ENCODE results near the gene VIPR1.

Gene VIPR1

DNA sequence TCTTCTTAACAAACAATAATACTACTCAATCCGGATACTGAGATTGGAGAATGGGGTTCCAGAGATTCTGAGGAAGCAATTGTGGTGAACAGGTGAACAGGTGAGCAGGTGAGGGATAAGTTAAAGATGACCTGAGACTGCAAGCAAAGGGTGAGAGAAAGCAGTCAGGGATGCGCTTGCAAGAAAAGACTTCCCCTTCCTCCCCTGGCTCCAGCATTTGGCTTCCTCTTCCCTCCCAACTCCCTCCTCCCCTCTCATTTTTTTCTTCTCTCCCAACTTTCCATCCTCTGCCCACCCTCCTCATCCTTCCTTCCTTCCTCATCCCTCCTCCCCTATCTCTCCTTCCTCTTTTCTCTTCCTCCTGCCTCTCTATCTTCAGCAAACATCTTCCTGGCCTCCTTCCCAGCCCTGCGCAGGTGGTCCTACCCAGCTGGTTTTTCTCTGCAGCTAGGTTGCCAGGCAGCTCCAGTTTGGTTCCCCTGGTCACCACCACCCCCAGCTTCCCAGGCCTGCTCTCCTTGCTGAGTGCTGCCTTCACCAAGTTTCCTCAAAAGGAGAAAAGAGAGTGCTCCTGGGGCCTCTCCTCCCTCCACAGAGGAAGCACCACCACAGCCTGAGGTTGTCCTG lies 10.4 kb upstream of the VIPR1 start:
- H4K20me1 ChIP-seq, result no peaks in the 10 kb centered on the region
- H3K9me3 ChIP-seq (replicated peaks in 1 of 11), result peaks cover 0 to 3% (median 0%) of the 10 kb centered on the region in 11 experiments; a peak in 3 of 22 replicates
- peak overlapping the region; percentile 74 to 92 (median 80) for H3K4me2 ChIP-seq
- no peaks in the 10 kb centered on the region for H3K27me3 ChIP-seq
- no peaks in the 10 kb centered on the region for H3K36me3 ChIP-seq
- TF ChIP-seq Cebpa-rat (IDR thresholded peaks at IDR 0.05), result no peak
- H3K9ac ChIP-seq, result peak overlapping the region in 4 of 11 experiments; percentile 23 to 57 (median 50); a peak in 7 of 22 replicates
- peak overlapping the region in 9 of 11 experiments; percentile 41 to 82 (median 60); a peak in 18 of 22 replicates for H3K27ac ChIP-seq
- H3K4me1 ChIP-seq, result peaks cover 52 to 68% (median 58%) of the 10 kb centered on the region in 10 experiments
- peak overlapping the region in 1 of 10 experiments; percentile 14; a peak in 2 of 20 replicates for H3K4me3 ChIP-seq

GRCh38 chr3:42492508-42493080 lies 9.8 kb upstream of the VIPR1 start:
- H4K20me1 ChIP-seq, result no peaks in the 10 kb centered on the region
- H3K36me3 ChIP-seq, result no peaks in the 10 kb centered on the region
- H3K9ac ChIP-seq, result peak overlapping the region in 4 of 11 experiments; percentile 23 to 57 (median 50); a peak in 7 of 22 replicates
- peaks cover 55 to 66% (median 61%) of the 10 kb centered on the region in 10 experiments for H3K4me1 ChIP-seq
- no peaks in the 10 kb centered on the region for H3K27me3 ChIP-seq
- H3K27ac ChIP-seq, result peak overlapping the region in 10 of 11 experiments; percentile 29 to 82 (median 58); a peak in 20 of 22 replicates
- peaks cover 0 to 3% (median 0%) of the 10 kb centered on the region in 11 experiments; a peak in 2 of 22 replicates for H3K9me3 ChIP-seq (replicated peaks in 1 of 11)
- H3K4me2 ChIP-seq, result peak overlapping the region; percentile 74 to 92 (median 80)
- no peak for TF ChIP-seq Cebpa-rat (IDR thresholded peaks at IDR 0.05)
- peak overlapping the region in 1 of 10 experiments; percentile 14; a peak in 2 of 20 replicates for H3K4me3 ChIP-seq

GRCh38 chr3:42493126-42493797 lies 9.2 kb upstream of the VIPR1 start:
- Histone ChIP-seq H3K9ac (peak overlapping the region in 2 of 11 experiments; percentile 46 to 54; a peak in 3 of 22 replicates), H3K9me3 (replicated peaks in 1 of 11) (no peaks in the 10 kb centered on the region; a peak in 1 of 22 replicates), H3K27ac (peak overlapping the region in 10 of 11 experiments; percentile 29 to 82 (median 58); a peak in 17 of 22 replicates), H3K27me3 (0 out of 22 replicates have a peak, but pooled peaks cover 0 to 4% (median 0%) of the 10 kb centered on the region in 11 experiments), H3K4me2 (peak overlapping the region; percentile 74 to 92 (median 80)), H4K20me1 (no peaks in the 10 kb centered on the region), H3K4me1 (peaks cover 56 to 66% (median 61%) of the 10 kb centered on the region in 10 experiments), H3K4me3 (no peak overlapping the region), H3K36me3 (no peaks in the 10 kb centered on the region)
- TF ChIP-seq Cebpa-rat (IDR thresholded peaks at IDR 0.05), result no peak

- no peaks in the 10 kb centered on the region for H3K9me3 ChIP-seq (replicated peaks in 1 of 11)
- H3K27me3 ChIP-seq, result peaks cover 0 to 5% (median 0%) of the 10 kb centered on the region in 11 experiments; a peak in 6 of 22 replicates
- peak overlapping the region in 9 of 11 experiments; percentile 74 to 92 (median 83); a peak in 17 of 22 replicates for H3K4me2 ChIP-seq
- TF ChIP-seq Cebpa-rat (IDR thresholded peaks at IDR 0.05), result no peak
- H3K4me3 ChIP-seq, result no peak overlapping the region
- no peak overlapping the region for H3K9ac ChIP-seq
- 0 out of 22 replicates have a peak overlapping the region, but pooled peaks of 1 of the 11 experiments have one; percentile 78 for H3K27ac ChIP-seq
- no peaks in the 10 kb centered on the region for H4K20me1 ChIP-seq
- no peaks in the 10 kb centered on the region for H3K36me3 ChIP-seq
- H3K4me1 ChIP-seq, result peaks cover 54 to 66% (median 61%) of the 10 kb centered on the region in 10 experiments
Measured at GRCh38 chr3:42493798-42494151, 8.7 kb upstream of the VIPR1 start.

GRCh38 chr3:42495393-42495792 lies 7.0 kb upstream of the VIPR1 start:
- Histone ChIP-seq H3K9ac (no peak overlapping the region), H3K4me2 (no peak overlapping the region), H4K20me1 (no peaks in the 10 kb centered on the region), H3K4me3 (no peak overlapping the region), H3K27ac (no peak overlapping the region), H3K9me3 (replicated peaks in 1 of 11) (no peaks in the 10 kb centered on the region), H3K27me3 (peaks cover 10 to 19% (median 16%) of the 10 kb centered on the region in 11 experiments), H3K4me1 (peaks cover 38 to 49% (median 46%) of the 10 kb centered on the region in 10 experiments), H3K36me3 (no peaks in the 10 kb centered on the region)
- TF ChIP-seq Cebpa-rat (IDR thresholded peaks at IDR 0.05), result no peak

GRCh38 chr3:42497009-42497731 lies 5.3 kb upstream of the VIPR1 start:
- H4K20me1 ChIP-seq, result no peaks in the 10 kb centered on the region
- H3K4me3 ChIP-seq, result no peak overlapping the region
- no peaks in the 10 kb centered on the region for H3K9me3 ChIP-seq (replicated peaks in 1 of 11)
- no peak overlapping the region for H3K27ac ChIP-seq
- H3K9ac ChIP-seq, result no peak overlapping the region; a peak in 1 of 22 replicates
- H3K4me2 ChIP-seq, result peak overlapping the region in 10 of 11 experiments; percentile 8 to 63 (median 53); a peak in 18 of 22 replicates
- H3K4me1 ChIP-seq, result peaks cover 22 to 43% (median 41%) of the 10 kb centered on the region in 10 experiments
- H3K27me3 ChIP-seq, result peaks cover 28 to 36% (median 33%) of the 10 kb centered on the region in 11 experiments
- H3K36me3 ChIP-seq, result no peaks in the 10 kb centered on the region
- no peak for TF ChIP-seq Cebpa-rat (IDR thresholded peaks at IDR 0.05)

DNA sequence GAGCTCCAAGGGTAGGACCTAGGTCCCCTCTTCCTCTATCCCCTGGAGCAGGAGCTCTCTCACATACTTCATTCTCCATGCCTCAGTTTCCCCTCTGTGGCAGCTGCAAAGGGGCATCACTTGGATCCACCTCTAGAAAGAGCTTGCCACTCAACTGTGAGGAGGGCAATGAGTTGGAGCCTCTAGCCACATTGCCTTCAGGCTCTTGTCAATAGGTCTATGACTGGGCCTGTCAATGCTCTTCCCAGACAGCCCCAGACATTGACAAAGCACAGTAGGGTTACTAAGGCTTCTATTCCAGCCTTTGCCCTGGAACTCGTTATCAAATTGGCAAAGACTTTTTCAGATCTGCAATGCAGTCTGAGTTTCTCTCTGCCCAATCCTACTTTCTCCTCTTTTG lies 4.4 kb upstream of the VIPR1 start:
- H3K27me3 ChIP-seq, result peaks cover 28 to 38% (median 35%) of the 10 kb centered on the region in 11 experiments
- TF ChIP-seq Cebpa-rat (IDR thresholded peaks at IDR 0.05), result no peak

DNA sequence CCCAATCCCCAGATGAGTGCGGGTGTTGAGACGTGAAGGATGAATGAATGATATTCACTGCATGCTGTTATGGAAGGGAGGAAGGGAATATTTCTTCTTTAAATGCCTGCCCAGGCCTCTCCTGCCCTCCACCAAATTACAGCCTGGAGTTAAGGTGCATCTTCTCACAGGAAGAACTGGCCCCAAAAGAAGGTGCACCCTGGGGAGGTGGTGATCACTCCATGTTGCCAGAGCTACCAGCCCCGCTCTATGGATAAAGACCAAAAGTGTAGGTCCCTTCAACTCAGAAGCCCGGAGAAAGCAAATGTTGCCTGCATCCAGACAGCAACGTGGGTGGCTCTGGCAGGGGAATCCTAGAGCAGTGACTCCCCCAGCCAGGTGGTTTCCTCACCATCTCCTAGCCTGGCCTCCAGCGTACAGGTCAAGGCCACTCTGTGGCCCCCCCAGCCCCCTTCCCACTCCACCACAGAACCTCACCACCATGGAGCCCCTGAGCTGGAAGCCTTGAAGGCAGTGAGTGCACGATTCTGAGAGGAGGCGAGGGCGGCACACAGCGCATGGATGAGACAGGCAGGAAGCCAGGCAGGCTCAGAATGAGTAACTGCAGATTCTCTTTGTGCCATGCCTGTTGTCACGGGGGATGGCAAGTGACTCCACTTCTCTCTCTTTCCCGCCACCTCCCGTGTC lies 3.5 kb upstream of the VIPR1 start:
- H3K27me3 ChIP-seq, result peaks cover 28 to 38% (median 35%) of the 10 kb centered on the region in 11 experiments

More for the DNA sequence above, 4.4 kb upstream of the VIPR1 start:
- Histone ChIP-seq H3K4me3 (no peak overlapping the region), H3K36me3 (no peaks in the 10 kb centered on the region), H3K27ac (no peak overlapping the region), H3K9me3 (replicated peaks in 1 of 11) (no peaks in the 10 kb centered on the region), H3K9ac (no peak overlapping the region), H3K4me2 (peak overlapping the region in 7 of 11 experiments; percentile 41 to 63 (median 53); a peak in 11 of 22 replicates), H4K20me1 (no peaks in the 10 kb centered on the region), H3K4me1 (peaks cover 17 to 39% (median 36%) of the 10 kb centered on the region in 10 experiments)

More for the DNA sequence above, 3.5 kb upstream of the VIPR1 start:
- H3K27ac ChIP-seq, result no peak overlapping the region
- TF ChIP-seq Cebpa-rat (IDR thresholded peaks at IDR 0.05), result no peak
- no peaks in the 10 kb centered on the region; a peak in 1 of 22 replicates for H4K20me1 ChIP-seq
- no peaks in the 10 kb centered on the region for H3K36me3 ChIP-seq
- H3K9ac ChIP-seq, result no peak overlapping the region
- peaks cover 17 to 37% (median 34%) of the 10 kb centered on the region in 10 experiments for H3K4me1 ChIP-seq
- no peaks in the 10 kb centered on the region for H3K9me3 ChIP-seq (replicated peaks in 1 of 11)
- no peak overlapping the region for H3K4me3 ChIP-seq
- H3K4me2 ChIP-seq, result no peak overlapping the region
